GM19035 (cell line): ENCODE measurements around the gene TRPV3.
"Not testable (repeated sequence)": the region's sequence is repeated elsewhere in the genome, so short reads cannot be mapped to it uniquely, and the experiment has no call there.

ENCODE experiments used
- ATAC-seq: cut with Tn5 transposase; IDR thresholded peaks from one replicate; pipeline ENCODE4 v1.9.1; 2021; ENCODE audit not compliant: unreplicated experiment

Gene TRPV3

DNA sequence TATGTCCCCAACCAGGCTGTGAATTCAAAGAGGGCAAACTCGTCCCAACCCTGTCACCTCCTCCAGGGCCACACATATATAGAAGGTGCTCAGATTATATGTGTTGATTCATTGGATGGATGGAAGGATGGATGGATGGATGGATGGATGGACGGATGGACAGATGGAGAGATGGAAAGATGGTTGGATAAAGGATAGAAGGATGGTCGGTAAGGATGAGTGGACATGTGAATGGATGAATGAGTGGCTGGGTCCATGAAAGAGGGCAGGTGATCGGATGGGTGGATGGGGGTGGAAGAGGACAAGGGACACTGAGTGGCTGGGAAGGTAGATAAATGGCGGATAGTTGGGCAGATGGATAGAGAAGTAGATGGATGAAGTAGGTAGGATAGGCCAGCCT is 30.1 kb downstream of the TRPV3 start:
- no peak for ATAC-seq

DNA sequence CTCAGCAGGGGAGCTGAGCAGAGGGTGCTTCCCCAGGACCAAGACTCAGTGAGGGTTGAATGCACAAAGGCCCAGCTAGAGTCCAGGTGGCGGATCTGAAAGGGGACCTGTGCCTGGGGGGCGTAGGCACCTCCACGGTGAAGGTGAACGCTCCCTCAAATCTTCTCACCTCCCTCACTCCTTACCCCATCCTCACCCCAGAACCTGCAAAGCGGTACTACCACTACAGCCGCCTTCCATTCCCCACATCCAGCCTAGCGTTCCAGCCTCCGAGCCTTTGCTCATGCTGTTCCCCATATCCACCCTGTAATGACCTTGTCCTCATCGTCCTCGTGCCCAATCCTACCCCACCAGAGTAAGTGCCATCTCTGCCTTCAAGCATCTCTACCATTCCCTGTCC is 30.6 kb downstream of the TRPV3 start:
- no peak for ATAC-seq

DNA sequence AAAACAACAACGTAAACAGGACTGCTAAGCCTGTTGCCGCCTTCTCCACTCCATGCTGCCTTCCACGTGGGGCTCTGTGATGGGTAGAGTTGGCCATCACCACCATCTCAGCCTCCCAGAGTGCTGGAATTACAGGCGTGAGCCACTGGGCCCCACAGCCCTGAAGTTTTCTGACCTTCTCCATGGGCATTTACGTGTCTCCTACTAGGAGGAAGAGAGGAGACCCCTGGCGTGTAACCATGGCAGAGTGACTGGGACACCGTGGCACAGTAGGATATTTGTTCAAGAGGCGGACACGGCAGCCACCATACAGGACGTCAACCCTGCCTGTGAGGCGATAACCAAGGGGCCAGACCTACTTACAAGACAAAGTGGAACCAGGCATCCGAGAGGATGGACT is 31.1 kb downstream of the TRPV3 start:
- no peak for ATAC-seq

- ATAC-seq, result no peak
Measured at GRCh38 chr17:3524024-3524423, 33.6 kb downstream of the TRPV3 start.

- ATAC-seq, result not testable (repeated sequence)
Measured at GRCh38 chr17:3519472-3519871, 38.1 kb downstream of the TRPV3 start.

- no peak for ATAC-seq
Measured at GRCh38 chr17:3514873-3515272, 42.7 kb downstream of the TRPV3 start.

- ATAC-seq, result not testable (repeated sequence)
Measured at GRCh38 chr17:3514167-3514566, 43.4 kb downstream of the TRPV3 start.

- no peak for ATAC-seq
Measured at GRCh38 chr17:3513305-3514035, 44.1 kb downstream of the TRPV3 start.

DNA sequence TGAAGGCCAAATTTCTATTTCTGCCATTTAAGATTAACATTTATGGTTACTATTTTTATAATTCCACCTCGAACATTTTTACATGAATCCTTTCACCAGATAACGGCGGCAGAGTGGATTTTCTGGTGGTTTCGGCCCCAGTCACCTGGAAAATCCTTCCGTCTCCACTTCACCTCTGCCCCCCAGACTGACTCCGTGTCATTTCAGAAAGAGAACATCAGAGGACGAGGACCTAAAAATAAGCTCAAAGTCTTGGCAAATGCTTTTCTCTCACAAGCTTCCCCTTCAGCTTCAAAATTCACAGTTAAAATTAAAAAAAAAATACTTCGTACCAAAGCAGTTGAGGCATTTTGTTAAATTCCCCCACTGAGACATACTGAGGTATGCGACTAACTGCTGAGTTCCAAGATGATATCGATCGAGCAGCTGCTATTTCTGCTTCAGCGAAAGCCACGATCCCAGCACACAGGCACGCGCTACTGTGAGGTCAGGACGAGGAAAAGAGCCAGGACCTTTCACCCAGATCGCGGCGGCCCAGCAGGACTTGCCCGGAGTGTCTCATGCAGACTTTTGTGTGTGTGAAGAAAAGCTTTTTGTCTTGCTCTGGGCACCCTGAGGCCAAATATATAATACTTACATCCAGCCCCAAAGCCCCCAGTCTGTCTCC is 45.0 kb downstream of the TRPV3 start:
- no peak for ATAC-seq

GRCh38 chr17:3511852-3512504 is 45.6 kb downstream of the TRPV3 start:
- no peak for ATAC-seq

DNA sequence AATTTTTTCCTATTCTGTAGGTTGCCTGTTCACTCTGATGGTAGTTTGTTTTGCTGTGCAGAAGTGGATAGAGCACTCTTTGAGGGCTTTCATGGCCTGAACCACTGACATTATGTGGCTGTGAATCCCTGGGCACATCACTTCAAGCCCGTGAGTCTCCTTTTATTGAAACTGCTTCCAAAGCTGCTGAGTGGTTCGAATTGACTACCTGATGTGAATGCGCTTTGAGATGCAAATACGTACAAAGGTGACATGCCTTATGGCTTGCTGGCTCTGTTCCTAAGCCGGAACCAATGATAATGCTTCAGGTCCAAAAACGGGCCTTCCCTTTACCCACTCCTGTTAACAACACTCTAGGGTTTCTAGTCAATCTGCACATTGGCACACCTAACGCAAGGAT is 47.5 kb downstream of the TRPV3 start:
- ATAC-seq, result no peak

GRCh38 chr17:3507869-3508268 is 49.7 kb downstream of the TRPV3 start:
- no peak for ATAC-seq

DNA sequence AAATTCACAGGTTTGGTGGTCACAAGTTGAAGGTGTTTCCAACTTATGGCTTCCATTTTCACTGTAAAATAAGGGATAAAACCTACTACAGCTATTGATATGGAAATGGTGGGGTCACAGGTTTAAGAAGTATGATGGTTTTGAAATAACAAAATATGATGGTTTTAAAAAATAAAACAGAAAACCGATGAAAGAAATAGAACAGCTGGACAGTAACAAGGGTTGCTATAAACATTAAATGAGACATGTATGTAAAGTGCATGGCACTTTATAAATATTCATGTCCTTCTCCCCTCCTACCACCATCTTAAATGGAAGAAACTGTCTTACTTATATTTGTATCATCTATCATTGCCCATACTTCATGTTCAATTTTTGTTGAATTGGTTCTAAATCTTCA is 50.5 kb downstream of the TRPV3 start:
- ATAC-seq, result no peak

GRCh38 chr17:3506054-3506453 is 51.6 kb downstream of the TRPV3 start:
- no peak for ATAC-seq

- ATAC-seq, result no peak
Measured at GRCh38 chr17:3505008-3505407, 52.6 kb downstream of the TRPV3 start.

DNA sequence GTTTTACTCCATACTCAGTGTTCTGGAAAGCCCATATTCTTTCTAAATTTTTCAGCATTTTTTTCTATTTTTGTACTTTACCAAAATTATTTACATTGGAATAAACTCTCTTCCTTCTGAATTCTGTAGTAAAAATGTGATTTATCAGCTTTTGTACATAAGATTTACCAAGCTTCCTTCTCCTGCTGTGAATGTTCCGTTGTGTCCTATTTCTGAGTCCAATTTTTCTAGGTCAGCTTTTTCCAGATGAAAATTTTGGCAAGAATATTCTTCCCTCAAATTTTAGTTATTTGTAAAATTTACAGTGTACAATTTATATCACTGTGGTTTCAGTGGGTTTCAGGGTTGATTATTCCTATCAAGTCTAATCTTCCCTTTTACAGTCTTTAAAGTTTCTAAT is 54.3 kb downstream of the TRPV3 start:
- ATAC-seq, result no peak

GRCh38 chr17:3502466-3502865 is 55.1 kb downstream of the TRPV3 start:
- ATAC-seq, result no peak

- no peak for ATAC-seq
Measured at GRCh38 chr17:3501344-3501743, 56.3 kb downstream of the TRPV3 start.

DNA sequence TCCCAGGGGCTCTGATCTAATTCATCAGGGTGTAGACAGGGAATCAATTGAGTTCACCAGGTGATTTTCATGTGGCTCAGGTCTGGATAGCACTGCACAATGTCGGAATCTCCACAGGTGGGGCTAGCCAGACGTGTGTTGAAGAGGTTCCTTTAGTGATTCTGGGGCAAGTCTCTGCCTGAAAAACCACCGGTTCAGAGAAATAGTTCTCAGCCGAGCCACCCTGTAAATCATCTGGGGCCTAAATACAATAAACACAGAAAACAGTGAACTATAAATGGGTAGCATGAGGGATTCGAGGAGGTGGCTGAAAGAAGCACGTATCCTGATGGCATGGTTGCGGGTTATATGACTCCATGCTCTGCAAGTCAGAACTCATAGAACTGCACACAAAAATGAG is 60.5 kb downstream of the TRPV3 start:
- no peak for ATAC-seq

DNA sequence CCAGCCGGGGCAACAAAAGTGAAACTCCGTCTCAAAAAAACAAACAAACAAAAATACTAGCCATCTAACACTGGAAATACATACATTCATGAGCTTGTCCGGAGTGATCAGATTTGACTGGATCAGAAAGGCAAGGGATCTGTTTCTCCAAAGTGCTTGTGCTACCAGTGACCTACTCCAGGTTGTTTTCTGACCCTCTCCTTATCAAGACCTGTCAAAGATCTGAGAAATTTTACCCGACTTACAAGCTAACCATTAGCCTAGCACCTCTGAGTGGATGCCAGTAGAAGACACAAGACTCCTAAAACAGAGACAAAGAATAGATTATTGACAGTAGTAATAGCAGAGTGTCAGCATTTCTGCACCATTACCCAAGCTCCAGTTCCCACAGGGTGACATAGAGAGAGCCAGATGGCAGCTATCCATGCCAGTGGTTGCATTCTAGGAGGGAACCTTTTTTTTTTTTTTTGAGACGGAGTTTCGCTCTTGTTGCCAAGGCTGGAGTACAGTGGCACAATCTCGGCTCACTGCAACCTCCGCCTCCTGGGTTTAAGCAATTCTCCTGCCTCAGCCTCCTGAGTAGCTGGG is 72.0 kb downstream of the TRPV3 start:
- ATAC-seq, result no peak

GRCh38 chr17:3482852-3483251 is 74.8 kb downstream of the TRPV3 start:
- no peak for ATAC-seq

DNA sequence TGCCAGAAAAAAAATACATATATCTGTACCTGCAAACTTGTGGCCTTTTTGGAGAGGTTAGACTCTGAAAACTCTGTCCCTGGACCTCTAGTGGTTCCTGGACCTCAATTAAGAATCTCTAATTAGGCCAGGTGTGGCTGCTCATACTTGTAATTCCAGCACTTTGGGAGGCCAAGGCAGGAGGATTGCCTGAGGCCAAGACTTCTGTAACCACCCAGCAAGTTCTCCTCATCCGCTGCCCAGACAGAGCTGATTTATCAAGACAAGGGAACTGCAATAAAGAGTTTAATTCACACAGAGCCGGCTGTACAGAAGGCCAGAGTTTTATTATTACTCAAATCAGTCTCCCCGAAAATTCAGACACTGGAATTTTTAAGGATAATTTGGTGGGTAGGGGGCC is 77.6 kb downstream of the TRPV3 start:
- no peak for ATAC-seq
